K562 (cell line): ENCODE data around the gene NEMP2. TPM values are rescaled to one million over a fixed set of nuclear protein-coding genes. Genes with fewer than 3 reads are reported as not detected.

Experiments used
- CBFA2T2 ChIP-seq: fragments of 450-650 bp; conservative IDR thresholded peaks from 2 replicates; pipeline ENCODE4 v1.6.1; 2017; ENCODE audit warnings: mild to moderate bottlenecking
- MYC ChIP-seq, 2 experiments: fragments of 250-450 bp in 1 of 2; sonication (Bioruptor Pico) in 1 of 2; IDR thresholded peaks; 2 replicates each; pipeline versions ENCODE4 v1.5.1 to v1.6.1; 2012 to 2021; ENCODE audit warnings: low read depth in 2 of 2, borderline replicate concordance in 1 of 2, improper control_type of control experiment in 1 of 2, low read length in 1 of 2, mild to moderate bottlenecking in 1 of 2, moderate library complexity in 1 of 2
- NFIC ChIP-seq: fragments of 450-650 bp; IDR thresholded peaks from 2 replicates; pipeline ENCODE4 v1.6.1; 2017; ENCODE audit warnings: mild to moderate bottlenecking, inconsistent platforms
- POLR2AphosphoS2 ChIP-seq: IDR thresholded peaks from 2 replicates; pipeline ENCODE4 v1.6.1; 2012; ENCODE audit warnings: low read length, improper control_type of control experiment
- REST ChIP-seq, 2 experiments: fragments of 450-650 bp; formaldehyde crosslinking in 1 of 2; IDR thresholded peaks; 2 replicates each; pipeline versions ENCODE4 v1.4.0 to v1.6.1; 2014 to 2020; ENCODE audit warnings: mild to moderate bottlenecking in 2 of 2, borderline replicate concordance in 1 of 2, low read depth in 1 of 2
- TCF3 ChIP-seq: sonication (generic); formaldehyde crosslinking; IDR thresholded peaks from 2 replicates; pipeline ENCODE4 v1.4.0; 2020; ENCODE audit warnings: mild to moderate bottlenecking, missing genetic modification reagents
- TRIM24 ChIP-seq, 2 experiments: fragments of 450-650 bp; IDR thresholded peaks; 2 replicates each; pipeline ENCODE4 v1.6.1; 2016
- USF2 ChIP-seq: sonication (generic); formaldehyde crosslinking; IDR thresholded peaks from 2 replicates; pipeline ENCODE4 v1.5.0; 2020; ENCODE audit warnings: missing genetic modification reagents
- polyA plus RNA-seq, 8 experiments: library from polyadenylated mRNA; depleted of rRNA in 4 of 8; stranded (reverse) in 5 of 8; unstranded in 3 of 8; fragments of >200 nt; fragmentation: Nextera tagmentation in 2 of 8; fragmentation: Illumina TruSeq in 1 of 8; extraction: Ambion mirVana in 2 of 8; extraction: Trizol in 1 of 8; gene quantifications; 2 replicates each; pipeline versions ENCODE4 v1.2.1 to v1.2.3, GENCODE V29; 2011 to 2014; ENCODE audit warnings: inconsistent platforms in 1 of 8, missing spikeins in 1 of 8
- total RNA-seq, 7 experiments: library from RNA; depleted of rRNA in 6 of 7; stranded (reverse); fragments of >200 nt in 6 of 7; fragmentation: Illumina TruSeq in 2 of 7; extraction: Trizol in 2 of 7; gene quantifications; 2 replicates each; pipeline versions ENCODE4 v1.2.1 to v1.2.3, GENCODE V29; 2011 to 2021; ENCODE audit warnings: low replicate concordance in 1 of 7

Gene NEMP2
- total and polyA plus RNA-seq, 9 of the 15 experiments (the other 6 are each of a cell fraction or from before 2014, with no cell fraction given) = 0.32 to 3.0 (median 1.7) TPM

GRCh38 chr2:190477661-190478454, 56.7 kb downstream of the NEMP2 start (continued):
- TF ChIP-seq MYC (IDR thresholded peaks at IDR 0.05; ENCODE audit: low read depth, low read length) = peak; percentile 38; the same call in 1 of the 2 replicates
- TF ChIP-seq MYC (CRISPR knock-in tag; IDR thresholded peaks at IDR 0.05; ENCODE audit: borderline replicate concordance, low read depth) = no peak
- TF ChIP-seq TRIM24 (IDR thresholded peaks at IDR 0.05) = peak in 1 of 2 experiments; percentile 45; a peak in 1 of 4 replicates
- no peak for TF ChIP-seq USF2
- TF ChIP-seq NFIC = peak; percentile 42; the same call in 1 of the 2 replicates
- TF ChIP-seq POLR2AphosphoS2 = no peak
- TF ChIP-seq TCF3 (CRISPR knock-in tag) = peak; percentile 84
- peak; percentile 4; the same call in 1 of the 2 replicates for TF ChIP-seq REST (IDR thresholded peaks at IDR 0.05; ENCODE audit: borderline replicate concordance)
- no peak for TF ChIP-seq REST (CRISPR knock-in tag; IDR thresholded peaks at IDR 0.05; ENCODE audit: low read depth)
- peak; percentile 70 for TF ChIP-seq CBFA2T2
